RWPE1 (cell line): ENCODE results near the gene SGTA.

ENCODE experiments used
- CTCF ChIA-PET: fragments of 350-600 bp; sonication (Branson Sonifier 250); formaldehyde crosslinking; extraction: SDS; loops from one replicate; lab custom pipeline; 2021; lab: Yijun Ruan, JAX
- POLR2A ChIA-PET: fragments of 400-600 bp; formaldehyde crosslinking; extraction: SDS; loops from one replicate; lab custom pipeline; 2020; ENCODE audit warnings: antibody characterized with exemption; ENCODE audit not compliant: low non-redundant PET; lab: Yijun Ruan, JAX
- DNase-seq: peaks from one replicate; pipeline ENCODE4 v3.0.0; 2012; ENCODE audit warnings: low spot score
- H3K27ac ChIP-seq: fragments of 450-650 bp; 2 replicates; pipeline ENCODE4 v1.5.1; 2017
- TF ChIP-seq, protein P1 (sequence below): fragments of 450-650 bp; conservative IDR thresholded peaks from 2 replicates; pipeline ENCODE4 v1.5.1; 2017; ENCODE audit warnings: low read depth, mild to moderate bottlenecking

The SGTA gene

DNA sequence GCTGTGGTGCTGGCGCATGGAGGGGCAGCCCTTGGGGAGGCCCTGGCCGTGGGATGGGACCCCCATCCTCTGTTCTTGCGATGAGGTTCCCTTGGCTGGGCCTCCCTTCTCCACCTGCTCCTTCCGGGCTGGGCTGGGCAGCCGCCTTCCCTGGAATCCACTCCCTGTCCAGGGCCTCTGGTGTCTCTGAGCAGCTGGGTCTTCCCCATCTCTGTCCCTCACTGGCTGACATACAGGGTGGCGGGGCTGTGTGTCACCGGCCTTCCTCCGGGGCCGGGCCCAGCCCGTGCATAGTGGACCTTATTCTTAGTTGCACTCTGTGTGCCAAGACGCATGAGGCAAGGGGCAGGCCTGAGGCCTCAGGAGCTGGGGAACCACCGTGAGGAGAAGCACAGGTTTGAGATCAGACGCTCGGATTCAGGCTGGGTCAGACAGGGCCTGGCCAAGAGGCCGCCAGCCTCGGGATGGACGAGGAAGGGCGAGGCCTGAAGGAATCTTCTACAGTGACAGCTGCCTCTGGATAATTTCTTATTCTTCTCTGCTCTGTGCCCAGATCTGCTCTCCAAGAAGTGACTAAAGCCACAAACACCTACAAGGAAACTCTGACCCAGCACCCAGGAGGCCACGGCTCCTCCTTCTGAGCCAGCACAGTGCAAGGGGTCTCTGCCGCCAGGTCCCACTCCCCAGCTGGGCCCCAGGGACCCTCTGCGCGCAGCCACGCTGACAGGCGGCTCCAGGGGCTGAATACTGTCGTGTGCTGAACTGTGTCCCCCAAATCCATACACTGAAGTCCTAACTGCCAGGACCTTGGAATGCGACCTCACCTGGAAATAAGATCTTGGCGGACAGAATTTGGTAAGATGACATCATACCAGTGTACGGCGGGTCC, 11.0 kb downstream of the SGTA start:
- DNase-seq: no peak
- TF ChIP-seq, protein P1, sequence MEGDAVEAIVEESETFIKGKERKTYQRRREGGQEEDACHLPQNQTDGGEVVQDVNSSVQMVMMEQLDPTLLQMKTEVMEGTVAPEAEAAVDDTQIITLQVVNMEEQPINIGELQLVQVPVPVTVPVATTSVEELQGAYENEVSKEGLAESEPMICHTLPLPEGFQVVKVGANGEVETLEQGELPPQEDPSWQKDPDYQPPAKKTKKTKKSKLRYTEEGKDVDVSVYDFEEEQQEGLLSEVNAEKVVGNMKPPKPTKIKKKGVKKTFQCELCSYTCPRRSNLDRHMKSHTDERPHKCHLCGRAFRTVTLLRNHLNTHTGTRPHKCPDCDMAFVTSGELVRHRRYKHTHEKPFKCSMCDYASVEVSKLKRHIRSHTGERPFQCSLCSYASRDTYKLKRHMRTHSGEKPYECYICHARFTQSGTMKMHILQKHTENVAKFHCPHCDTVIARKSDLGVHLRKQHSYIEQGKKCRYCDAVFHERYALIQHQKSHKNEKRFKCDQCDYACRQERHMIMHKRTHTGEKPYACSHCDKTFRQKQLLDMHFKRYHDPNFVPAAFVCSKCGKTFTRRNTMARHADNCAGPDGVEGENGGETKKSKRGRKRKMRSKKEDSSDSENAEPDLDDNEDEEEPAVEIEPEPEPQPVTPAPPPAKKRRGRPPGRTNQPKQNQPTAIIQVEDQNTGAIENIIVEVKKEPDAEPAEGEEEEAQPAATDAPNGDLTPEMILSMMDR: no peak
- ChIA-PET CTCF (no interaction called here), POLR2A (no interaction called here)
- H3K27ac ChIP-seq: 0 out of 2 replicates have a peak overlapping the region, but pooled peaks have one; percentile 10

DNA sequence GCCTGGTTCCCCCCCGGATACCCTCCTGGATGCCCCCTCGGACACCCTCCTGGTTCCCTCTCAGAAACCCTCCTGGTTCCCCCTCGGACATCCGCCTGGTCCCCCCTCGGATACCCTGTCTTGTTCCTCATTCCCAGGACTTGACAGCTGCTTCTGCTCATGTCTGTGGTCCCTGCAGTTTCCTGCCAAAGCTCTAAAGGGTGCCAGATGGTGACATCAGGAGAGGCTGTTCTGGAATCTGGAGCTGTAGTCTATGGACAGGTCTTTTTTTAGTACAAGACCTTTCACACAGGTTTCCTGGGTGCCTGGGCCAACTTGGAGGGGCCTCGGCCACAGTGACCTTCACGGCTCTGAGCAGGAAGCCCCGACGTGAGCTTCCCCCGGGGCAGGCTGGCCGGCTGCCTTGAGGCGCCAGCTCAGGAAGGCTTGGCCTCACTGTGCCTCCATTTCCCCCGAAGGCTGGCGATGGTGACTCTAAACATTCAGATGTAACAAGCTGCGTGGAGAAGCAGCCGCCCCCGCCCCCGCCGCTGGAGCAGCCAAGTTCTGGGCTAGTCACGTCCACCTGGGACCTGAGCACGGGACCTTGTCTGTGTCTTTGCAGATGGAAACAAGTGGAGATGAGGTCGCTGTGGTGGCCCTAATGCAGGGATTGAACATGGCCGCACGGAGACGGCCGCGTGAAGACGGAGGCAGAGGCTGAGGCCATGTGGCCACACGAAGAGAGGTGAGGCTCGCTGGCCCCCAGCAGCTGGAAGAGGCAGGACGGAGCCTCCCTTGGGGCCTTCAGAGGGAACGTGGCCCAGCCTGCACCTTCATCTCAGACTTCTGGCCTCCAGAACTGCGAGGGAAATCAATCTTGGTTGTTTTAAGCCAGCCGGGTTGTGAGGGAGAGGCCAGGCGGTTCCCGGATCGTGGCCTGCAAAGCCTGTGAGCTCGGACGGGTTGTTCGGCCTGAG, 12.7 kb downstream of the SGTA start:
- POLR2A ChIA-PET: no interaction called here
- H3K27ac ChIP-seq: no peak overlapping the region
- no peak for DNase-seq
- CTCF ChIA-PET: interaction anchor here (0.7 kb wide), 2 partner anchors 51 to 122 kb away, joined by 3 read pairs; no protein-coding TSS in a partner anchor
- TF ChIP-seq, protein P1: no peak

DNA sequence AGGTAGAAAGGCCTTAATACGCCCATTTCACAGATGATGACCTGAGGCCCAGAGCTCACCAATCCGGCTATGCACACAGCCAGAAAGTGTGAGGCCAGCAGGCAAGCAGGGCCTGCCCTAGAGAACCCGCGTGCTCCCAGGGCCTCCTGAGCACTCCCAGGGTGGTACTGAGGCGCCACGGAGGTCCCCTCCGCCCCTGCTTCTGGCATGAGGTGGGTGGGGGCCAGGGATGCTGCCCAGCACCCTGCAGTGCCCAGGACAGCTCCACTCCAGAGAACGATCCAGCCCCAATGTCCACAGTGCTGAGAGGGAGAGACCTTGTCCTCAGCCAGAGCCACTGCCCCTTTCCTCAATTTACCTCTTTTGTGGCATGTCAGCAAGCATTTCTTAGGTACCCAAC, 13.9 kb downstream of the SGTA start:
- no peak for DNase-seq

DNA sequence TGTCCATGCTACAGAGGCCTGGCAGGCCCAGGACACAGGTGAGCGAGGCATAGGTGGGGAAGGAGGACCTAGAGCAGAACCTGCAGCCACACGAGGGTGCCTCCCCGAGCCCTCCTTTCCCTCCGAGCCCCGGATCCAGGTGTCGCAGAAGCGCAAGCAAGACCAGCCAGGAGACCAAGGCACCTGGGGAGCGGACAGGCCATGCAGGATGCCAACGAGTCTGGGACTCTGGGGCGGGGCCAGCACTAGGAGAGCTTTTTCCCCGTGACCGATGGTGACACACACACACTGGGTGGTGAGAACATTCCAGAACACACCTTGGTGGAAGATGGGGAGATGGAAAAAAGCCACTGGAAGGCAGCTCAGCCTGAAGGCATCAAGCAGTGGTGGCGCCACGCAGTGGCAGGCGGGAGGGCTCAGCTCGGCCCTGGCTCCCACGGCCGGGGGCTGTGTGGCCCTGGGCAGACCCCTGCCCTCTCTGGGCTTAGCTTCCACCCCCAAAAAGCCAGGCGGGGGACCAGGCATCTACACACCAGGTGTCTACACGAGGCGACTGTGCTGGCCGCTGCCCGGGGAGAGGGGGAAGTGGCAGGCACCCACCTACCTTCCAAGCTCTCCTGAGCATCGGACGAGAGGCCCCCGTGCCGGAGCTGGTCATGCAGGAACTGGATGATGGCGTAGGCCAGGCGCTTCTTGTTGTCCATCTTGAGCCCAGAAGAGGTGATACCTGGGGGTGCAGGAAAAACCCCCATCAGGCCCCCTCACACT, 14.5 kb downstream of the SGTA start:
- DNase-seq: no peak
- ChIA-PET POLR2A (no interaction called here), CTCF (interaction anchor here (1.0 kb wide), 1 partner anchor 16 kb away, joined by 3 read pairs; no protein-coding TSS in a partner anchor)
- TF ChIP-seq, protein P1: no peak
- H3K27ac ChIP-seq: no peak overlapping the region

More for the DNA sequence above, 13.9 kb downstream of the SGTA start:
- ChIA-PET CTCF (interaction anchor here (0.6 kb wide), 1 partner anchor 150 kb away, joined by 3 read pairs; no protein-coding TSS in a partner anchor), POLR2A (no interaction called here)
- no peak overlapping the region for H3K27ac ChIP-seq
- TF ChIP-seq, protein P1: no peak

DNA sequence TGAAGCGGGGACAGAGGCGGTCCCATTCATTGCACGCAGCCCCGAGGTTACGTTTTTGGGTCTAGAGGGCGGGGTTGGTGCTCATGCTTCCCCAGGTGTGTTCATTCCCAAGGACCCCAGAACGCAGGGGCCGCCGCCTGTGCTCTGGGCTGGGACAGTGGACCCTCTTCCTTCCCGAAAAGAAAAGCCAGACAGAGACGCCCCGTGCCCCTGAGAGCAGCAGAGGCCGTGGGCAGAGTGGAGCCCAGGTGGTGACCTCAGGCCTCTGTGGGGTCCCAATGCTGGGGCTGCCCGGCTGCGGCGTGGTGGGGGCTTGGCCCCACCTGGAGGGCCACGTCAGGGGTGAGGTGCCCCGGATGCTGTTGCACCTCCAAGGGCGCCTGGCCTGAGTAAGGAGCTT, 15.4 kb downstream of the SGTA start:
- TF ChIP-seq, protein P1: no peak
- DNase-seq: no peak
- POLR2A ChIA-PET: no interaction called here
- no peak overlapping the region for H3K27ac ChIP-seq
- CTCF ChIA-PET: no interaction called here
